Stimulated activated CD8-positive, alpha-beta memory T cell treated with anti-CD3 and anti-CD28 coated beads, Interleukin-7, amount 100 ng/mL, for 1 hour (primary cell): ENCODE data around the gene ESRRG.

Experiments used
- DNase-seq, 2 donors: peaks; one replicate each; pipeline ENCODE4 v3.0.0-alpha.2; 2020; ENCODE audit warnings: low read depth in 2 of 2

ESRRG gene

GRCh38 chr1:216502528-216503162 lies 220.6 kb downstream of the ESRRG start:
- no peak for DNase-seq

DNA sequence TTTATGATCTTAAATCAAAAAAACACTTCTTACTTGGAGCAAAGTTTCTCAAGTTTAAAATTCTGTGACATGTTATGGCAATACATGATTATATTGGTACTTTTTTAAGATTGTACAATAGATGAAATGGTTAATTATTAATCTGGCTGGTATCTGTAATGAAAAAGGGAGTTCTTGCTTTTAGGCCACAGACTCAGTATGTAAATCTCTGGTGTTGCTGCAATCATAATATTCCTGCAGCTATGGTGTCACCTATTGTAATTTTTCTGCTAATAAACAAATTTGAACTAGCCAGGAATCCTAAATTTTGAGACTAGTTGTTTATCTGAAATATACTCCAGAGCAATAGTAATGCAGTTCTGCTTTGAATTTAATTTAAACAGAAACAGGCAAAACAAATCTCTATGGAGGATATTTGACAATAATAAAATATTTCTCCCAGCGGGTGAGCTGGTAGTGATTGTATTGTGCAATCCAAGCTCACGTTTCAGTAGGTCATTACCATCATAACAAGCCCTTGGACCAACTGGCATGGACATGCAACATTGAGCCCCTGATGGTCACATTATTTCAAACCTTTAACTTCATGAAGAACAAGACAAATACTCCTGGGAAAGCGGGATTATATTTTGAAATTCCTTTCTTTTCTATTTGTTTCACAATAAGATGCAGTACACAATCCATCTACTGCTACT lies 222.8 kb downstream of the ESRRG start:
- DNase-seq: no peak

GRCh38 chr1:216499581-216500272 lies 223.5 kb downstream of the ESRRG start:
- no peak for DNase-seq

- no peak for DNase-seq
Observed at GRCh38 chr1:216498277-216498676, 225.0 kb downstream of the ESRRG start.

GRCh38 chr1:216485042-216485441 lies 238.2 kb downstream of the ESRRG start:
- no peak for DNase-seq

- DNase-seq: no peak
Observed at GRCh38 chr1:216483672-216484401, 239.4 kb downstream of the ESRRG start.

GRCh38 chr1:216482620-216483019 lies 240.6 kb downstream of the ESRRG start:
- DNase-seq: no peak

- DNase-seq: no peak
Observed at GRCh38 chr1:216478238-216478637, 245.0 kb downstream of the ESRRG start.

DNA sequence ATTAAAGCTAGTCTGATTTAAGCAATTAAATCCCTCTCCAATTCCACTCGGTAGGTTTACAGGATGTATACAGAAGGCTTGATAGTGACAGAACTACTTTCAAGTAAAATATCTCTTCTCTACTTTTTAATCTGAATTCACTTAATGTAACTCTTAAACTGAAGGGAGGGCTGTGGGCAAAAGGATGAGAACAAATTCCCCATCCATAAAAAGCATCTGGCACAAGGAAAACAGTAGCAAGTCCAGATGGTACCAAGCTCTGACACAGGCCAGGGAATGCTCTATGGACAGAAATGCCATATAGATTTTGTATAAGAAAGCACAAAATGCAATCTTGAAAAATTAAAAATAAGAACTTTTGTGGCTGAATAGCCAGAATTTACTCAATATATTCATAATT lies 246.9 kb downstream of the ESRRG start:
- DNase-seq: no peak

GRCh38 chr1:216475659-216476276 lies 247.5 kb downstream of the ESRRG start:
- no peak for DNase-seq

GRCh38 chr1:216466162-216466801 lies 256.9 kb downstream of the ESRRG start:
- DNase-seq: no peak

DNA sequence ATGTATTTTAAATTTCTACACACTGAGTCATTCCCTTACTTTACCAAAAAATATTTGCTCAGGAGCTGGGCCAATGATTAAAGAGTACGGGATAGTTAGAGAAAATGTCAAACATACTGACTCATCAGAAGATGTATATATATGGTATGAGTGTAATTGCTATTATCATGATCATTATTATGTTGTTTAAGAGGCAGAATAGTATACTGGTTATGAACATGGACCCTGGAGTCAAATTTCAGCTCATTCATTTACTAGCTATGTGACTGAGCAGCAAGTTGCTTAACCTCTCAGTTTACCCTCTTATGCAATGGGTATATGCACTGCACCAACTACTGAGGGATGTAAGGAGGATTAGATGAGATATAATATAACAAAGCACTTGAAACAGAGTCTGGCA lies 258.7 kb downstream of the ESRRG start:
- DNase-seq: no peak

DNA sequence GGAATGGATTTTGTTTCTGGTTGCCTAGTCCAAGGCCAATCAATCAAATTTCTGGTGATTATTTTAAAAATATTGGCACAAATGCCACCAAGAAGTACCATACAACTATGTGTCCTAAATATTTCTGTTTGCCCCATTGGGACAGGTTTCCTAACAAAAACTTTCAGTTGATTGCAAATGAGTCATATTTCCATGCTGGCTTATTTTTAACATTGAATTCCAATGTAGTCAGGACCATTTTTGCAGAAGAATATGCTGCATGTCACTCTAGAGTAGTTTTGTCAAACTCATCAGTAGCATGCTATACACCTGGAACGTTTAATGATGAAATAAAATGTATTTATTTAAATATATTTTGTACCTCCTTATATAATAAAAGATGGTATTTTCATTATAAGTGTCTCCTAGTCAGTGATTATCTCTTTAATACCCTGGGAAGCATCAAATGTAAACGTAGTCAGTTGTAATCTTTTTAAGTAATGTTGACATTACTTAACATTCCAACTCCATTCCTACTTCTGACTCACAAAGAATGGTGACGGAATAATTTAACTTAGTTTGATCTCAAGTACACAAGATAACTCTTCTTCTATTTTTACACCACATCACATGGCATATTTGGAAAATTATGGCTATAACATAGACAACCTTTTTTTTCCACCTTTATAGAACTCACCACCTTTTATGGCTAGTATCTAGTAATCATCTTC lies 261.0 kb downstream of the ESRRG start:
- no peak for DNase-seq

- DNase-seq: no peak
Observed at GRCh38 chr1:216461466-216461865, 261.8 kb downstream of the ESRRG start.

- DNase-seq: no peak
Observed at GRCh38 chr1:216459651-216460207, 263.5 kb downstream of the ESRRG start.

DNA sequence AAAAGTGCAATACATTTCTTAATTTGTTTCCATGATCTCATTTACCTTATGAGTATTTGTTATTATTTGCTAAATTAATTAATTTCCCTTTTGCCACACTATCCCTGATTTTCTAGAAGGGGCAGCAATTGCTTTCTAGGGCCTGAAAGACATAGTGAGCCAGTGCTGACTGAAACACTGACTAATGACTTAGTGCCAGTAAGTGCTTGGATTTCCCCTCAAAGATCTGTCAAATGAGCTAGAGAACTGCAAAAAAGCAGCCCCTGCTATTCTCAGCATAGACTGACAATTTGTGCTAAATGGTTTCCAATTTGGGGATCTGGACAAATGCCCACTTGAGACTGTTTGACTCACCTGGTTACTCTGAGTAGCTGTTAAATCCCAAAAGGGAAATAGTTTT lies 264.4 kb downstream of the ESRRG start:
- no peak for DNase-seq

- no peak for DNase-seq
Observed at GRCh38 chr1:216457356-216457755, 265.9 kb downstream of the ESRRG start.

DNA sequence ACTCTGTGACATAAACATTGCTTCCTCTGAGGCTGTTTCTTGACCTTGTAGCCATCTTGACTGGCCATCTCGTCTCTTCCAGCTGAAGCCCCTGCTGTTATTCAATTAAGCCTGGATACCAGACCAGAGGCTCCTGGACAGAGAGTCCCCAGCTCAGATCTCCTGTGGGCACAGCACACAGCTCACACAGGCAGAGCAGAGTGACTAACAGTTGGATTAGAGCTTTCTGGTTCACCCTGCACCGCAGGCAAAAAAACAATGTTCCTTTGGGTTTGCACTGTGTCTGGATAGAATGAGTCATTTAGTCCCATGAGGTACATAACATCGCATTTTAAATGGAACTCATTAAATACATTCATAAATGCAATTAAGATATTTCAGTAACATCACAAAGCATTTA lies 266.5 kb downstream of the ESRRG start:
- DNase-seq: no peak

DNA sequence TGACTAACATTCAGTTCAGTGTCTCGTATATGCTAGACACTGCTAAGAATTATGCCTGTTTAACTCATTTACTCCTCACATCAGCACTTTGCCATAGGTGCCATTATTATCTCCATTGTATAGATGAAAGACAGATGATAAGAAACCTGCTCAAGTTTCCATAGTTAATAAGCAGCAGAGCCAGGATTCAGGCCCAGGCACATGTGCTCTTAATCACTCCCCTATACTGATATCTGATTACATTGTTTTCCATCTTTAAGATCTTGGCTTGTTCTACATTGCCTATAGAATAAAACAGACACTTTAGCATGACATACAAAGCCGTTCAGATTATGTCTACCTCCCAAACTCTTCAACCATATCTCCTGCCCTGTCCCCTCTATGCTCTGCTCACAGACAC lies 269.5 kb downstream of the ESRRG start:
- DNase-seq: no peak
